Panc1 (cell line): ENCODE data around the gene ZNF557. TPM values are rescaled to one million over a fixed set of nuclear protein-coding genes. Genes with fewer than 3 reads are reported as not detected.

ENCODE experiments used
- ATAC-seq: fragments of 200-7000 bp; cut with Tn5 transposase; 2 replicates; pipeline ENCODE4 v1.9.1; 2020; ENCODE audit warnings: mild to moderate bottlenecking, moderate library complexity
- BruUV-seq: library from RNA; stranded (reverse); fragments of 400-500 nt; replicated peaks from 2 replicates; lab custom pipeline; 2021; lab: Mats Ljungman, UMichigan
- CTCF ChIA-PET: fragments of 300-600 bp; sonication (Branson Sonifier 250); formaldehyde crosslinking; loops from one replicate; lab custom pipeline; 2022; ENCODE audit warnings: antibody characterized with exemption; lab: Charles Lee
- POLR2A ChIA-PET: fragments of 300-600 bp; sonication (Branson Sonifier 250); formaldehyde crosslinking; loops from one replicate; lab custom pipeline; 2022; ENCODE audit warnings: antibody characterized with exemption; lab: Charles Lee
- DNase-seq: peaks from one replicate; pipeline ENCODE4 v3.0.0-alpha.2; 2010; ENCODE audit warnings: low read depth, low spot score
- H3K27ac ChIP-seq: 2 replicates; pipeline ENCODE4 v1.5.1; 2011; ENCODE audit warnings: mild to moderate bottlenecking, low read length, inconsistent platforms
- H3K27me3 ChIP-seq: fragments of 200-500 bp; sonication (Bioruptor generic); 2 replicates; pipeline ENCODE4 v1.6.0; 2014; ENCODE audit warnings: low read length, inconsistent platforms; ENCODE audit not compliant: control insufficient read depth, insufficient read depth
- H3K36me3 ChIP-seq: fragments of 200-500 bp; sonication (Bioruptor generic); 2 replicates; pipeline ENCODE4 v1.5.1; 2014; ENCODE audit warnings: inconsistent platforms, mild to moderate bottlenecking, low read length, moderate library complexity; ENCODE audit not compliant: control insufficient read depth, insufficient read depth
- H3K4me1 ChIP-seq: 2 replicates; pipeline ENCODE4 v1.5.1; 2011; ENCODE audit warnings: inconsistent platforms, mild to moderate bottlenecking, low read length, moderate library complexity; ENCODE audit not compliant: control insufficient read depth, insufficient read depth
- H3K4me3 ChIP-seq, 2 experiments: 2 replicates each; pipeline ENCODE4 v1.5.1; 2011 to 2012; ENCODE audit warnings: low read depth in 2 of 2, low read length in 2 of 2, mild to moderate bottlenecking in 2 of 2, inconsistent platforms in 1 of 2, moderate library complexity in 1 of 2
- H3K9me3 ChIP-seq: fragments of 200-500 bp; sonication (Bioruptor generic); 2 replicates; pipeline ENCODE4 v1.5.1; 2014; ENCODE audit warnings: low read depth, mild to moderate bottlenecking, inconsistent platforms, low read length, moderate library complexity; ENCODE audit not compliant: control insufficient read depth, insufficient read depth
- CTCF ChIP-seq: fragments of 450-650 bp; IDR thresholded peaks from 2 replicates; pipeline ENCODE4 v1.5.1; 2017; ENCODE audit warnings: mild to moderate bottlenecking
- POLR2AphosphoS5 ChIP-seq: IDR thresholded peaks from 2 replicates; pipeline ENCODE4 v1.6.1; 2012; ENCODE audit warnings: mild to moderate bottlenecking, low read depth, low read length, moderate library complexity
- SIN3A ChIP-seq: IDR thresholded peaks from 2 replicates; pipeline ENCODE4 v1.6.1; 2012; ENCODE audit warnings: low read depth, mild to moderate bottlenecking, low read length, moderate library complexity, borderline replicate concordance; ENCODE audit not compliant: insufficient read depth
- TCF7L2 ChIP-seq: IDR thresholded peaks from 2 replicates; pipeline ENCODE4 v1.6.1; 2011; ENCODE audit warnings: mild to moderate bottlenecking, low read depth, low read length, inconsistent platforms
- in situ Hi-C: cut with HindIII; loops from 2 replicates; pipeline ENCODE4 v1.10.0; 2016; ENCODE audit warnings: low sequenced_read_pairs, low pct_unique_long_range_greater_than_20kb
- intact Hi-C: fragments of 100-400 bp; cut with micrococcal nuclease; formaldehyde crosslinking; loops from one replicate; pipeline ENCODE4 v1.10.0; 2022; ENCODE audit not compliant: unreplicated experiment
- total RNA-seq: library from RNA; stranded (reverse); gene quantifications from one replicate; pipeline ENCODE4 v1.2.1, GENCODE V29; 2021; ENCODE audit not compliant: unreplicated experiment
- TF ChIP-seq, protein P1 (sequence below), 2 experiments: IDR thresholded peaks; 2 replicates each; pipeline ENCODE4 v1.6.1; 2011 to 2012; ENCODE audit warnings: low read depth in 2 of 2, control low read depth in 1 of 2, low read length in 1 of 2, mild to moderate bottlenecking in 1 of 2, moderate library complexity in 1 of 2; ENCODE audit not compliant: insufficient read depth in 1 of 2

The ZNF557 gene
- total RNA-seq, 1 experiment from 2014 or later = 7.6 TPM

DNA sequence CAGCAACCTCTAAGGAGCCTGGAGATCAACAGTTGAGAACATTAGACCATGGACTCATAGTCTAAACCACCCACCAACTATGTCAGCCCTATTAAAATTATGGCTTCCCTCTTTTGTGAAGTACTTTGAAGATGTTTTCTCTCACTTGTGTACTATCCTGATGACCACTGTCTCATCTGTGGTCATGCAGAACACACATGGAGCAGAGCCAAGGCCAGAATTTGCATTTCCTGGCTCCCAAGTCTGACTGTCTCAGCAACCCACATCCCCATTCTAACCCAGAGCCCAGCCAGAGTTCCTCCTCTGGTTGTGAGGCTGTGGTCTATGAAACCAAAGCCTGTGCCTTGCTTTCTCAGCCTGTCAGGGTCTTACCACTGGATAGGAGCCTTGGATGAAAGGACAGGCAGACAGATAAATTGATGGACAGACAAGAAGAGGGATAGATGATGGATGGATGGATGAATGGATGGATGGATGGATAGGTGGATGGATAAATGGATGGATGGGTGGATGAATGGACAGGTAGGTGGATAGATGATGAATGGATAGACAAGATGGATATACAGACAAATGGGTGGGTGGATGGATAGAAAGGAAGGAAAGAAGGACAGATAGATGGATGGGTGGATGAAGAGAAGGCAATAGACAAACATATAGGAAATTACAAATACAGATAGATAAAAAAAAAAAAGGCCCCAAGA lies 35.4 kb downstream of the ZNF557 start:
- intact Hi-C loops = no loop called here
- CTCF ChIA-PET = no interaction called here

DNA sequence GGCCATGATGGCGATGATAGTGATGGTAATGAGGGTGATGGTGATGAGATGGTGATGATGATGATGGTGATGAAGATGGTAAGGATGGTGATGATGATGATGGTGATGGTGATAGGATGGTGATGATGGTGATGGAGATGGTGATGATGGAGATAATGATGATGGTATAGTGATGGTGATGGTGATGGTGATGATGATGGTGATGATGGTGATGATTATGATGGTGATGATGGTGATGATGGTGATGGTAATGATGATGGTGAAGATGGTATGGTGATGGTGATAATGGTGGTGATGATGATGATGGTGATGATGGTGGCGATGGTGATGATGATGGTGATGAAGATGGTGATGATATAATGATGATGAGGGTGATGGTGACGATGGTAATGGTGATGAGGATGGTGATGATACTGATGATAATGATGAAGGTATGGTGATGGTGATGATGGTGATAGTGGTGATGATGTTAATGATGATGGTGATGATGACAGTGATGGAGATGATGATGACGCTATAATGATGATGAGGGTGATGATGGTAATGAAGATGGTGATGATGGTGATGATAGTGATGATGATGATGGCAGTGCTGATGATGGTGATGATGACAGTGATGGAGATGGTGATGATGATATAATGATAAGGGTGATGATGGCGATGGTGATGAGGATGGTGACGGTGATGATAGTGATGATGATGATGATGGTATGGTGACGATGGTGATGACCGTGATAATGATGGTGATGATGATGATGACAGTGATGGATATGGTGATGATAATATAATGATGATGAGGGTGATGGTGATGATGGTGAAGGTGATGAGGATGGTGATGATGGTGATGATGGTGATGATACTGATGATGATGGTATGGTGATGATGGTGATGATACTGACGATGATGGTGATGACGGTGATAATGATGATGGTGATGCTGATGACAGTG lies 37.5 kb downstream of the ZNF557 start:
- BruUV-seq = no TSS peak
- intact Hi-C loops = no loop called here

More for the DNA sequence above, 35.4 kb downstream of the ZNF557 start:
- POLR2A ChIA-PET = no interaction called here
- Histone ChIP-seq H3K4me3 (no peak overlapping the region), H3K27me3 (no peaks in the 10 kb centered on the region), H3K36me3 (no peaks in the 10 kb centered on the region), H3K27ac (no peak overlapping the region), H3K9me3 (no peaks in the 10 kb centered on the region), H3K4me1 (no peaks in the 10 kb centered on the region)
- ATAC-seq (no peak), DNase-seq (no peak)
- TF ChIP-seq CTCF = no peak
- TF ChIP-seq, protein P1, sequence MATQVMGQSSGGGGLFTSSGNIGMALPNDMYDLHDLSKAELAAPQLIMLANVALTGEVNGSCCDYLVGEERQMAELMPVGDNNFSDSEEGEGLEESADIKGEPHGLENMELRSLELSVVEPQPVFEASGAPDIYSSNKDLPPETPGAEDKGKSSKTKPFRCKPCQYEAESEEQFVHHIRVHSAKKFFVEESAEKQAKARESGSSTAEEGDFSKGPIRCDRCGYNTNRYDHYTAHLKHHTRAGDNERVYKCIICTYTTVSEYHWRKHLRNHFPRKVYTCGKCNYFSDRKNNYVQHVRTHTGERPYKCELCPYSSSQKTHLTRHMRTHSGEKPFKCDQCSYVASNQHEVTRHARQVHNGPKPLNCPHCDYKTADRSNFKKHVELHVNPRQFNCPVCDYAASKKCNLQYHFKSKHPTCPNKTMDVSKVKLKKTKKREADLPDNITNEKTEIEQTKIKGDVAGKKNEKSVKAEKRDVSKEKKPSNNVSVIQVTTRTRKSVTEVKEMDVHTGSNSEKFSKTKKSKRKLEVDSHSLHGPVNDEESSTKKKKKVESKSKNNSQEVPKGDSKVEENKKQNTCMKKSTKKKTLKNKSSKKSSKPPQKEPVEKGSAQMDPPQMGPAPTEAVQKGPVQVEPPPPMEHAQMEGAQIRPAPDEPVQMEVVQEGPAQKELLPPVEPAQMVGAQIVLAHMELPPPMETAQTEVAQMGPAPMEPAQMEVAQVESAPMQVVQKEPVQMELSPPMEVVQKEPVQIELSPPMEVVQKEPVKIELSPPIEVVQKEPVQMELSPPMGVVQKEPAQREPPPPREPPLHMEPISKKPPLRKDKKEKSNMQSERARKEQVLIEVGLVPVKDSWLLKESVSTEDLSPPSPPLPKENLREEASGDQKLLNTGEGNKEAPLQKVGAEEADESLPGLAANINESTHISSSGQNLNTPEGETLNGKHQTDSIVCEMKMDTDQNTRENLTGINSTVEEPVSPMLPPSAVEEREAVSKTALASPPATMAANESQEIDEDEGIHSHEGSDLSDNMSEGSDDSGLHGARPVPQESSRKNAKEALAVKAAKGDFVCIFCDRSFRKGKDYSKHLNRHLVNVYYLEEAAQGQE (IDR thresholded peaks at IDR 0.05; ENCODE audit: insufficient read depth in 1 of 2, low read depth in 2 of 2, low read length in 1 of 2) = no peak
- TF ChIP-seq TCF7L2 = no peak
- TF ChIP-seq SIN3A = no peak
- in situ Hi-C loops = no loop called here
- BruUV-seq = no TSS peak

More for the DNA sequence above, 37.5 kb downstream of the ZNF557 start:
- Histone ChIP-seq H3K27ac (no peak overlapping the region), H3K4me1 (no peaks in the 10 kb centered on the region), H3K27me3 (no peaks in the 10 kb centered on the region), H3K36me3 (no peaks in the 10 kb centered on the region), H3K4me3 (no peak overlapping the region), H3K9me3 (no peaks in the 10 kb centered on the region)
- in situ Hi-C loops = no loop called here
- DNase-seq = no peak
- CTCF ChIA-PET = no interaction called here
- POLR2A ChIA-PET = no interaction called here
- no peak for ATAC-seq
- TF ChIP-seq CTCF = no peak
- no peak for TF ChIP-seq SIN3A
- TF ChIP-seq POLR2AphosphoS5 = no peak
- TF ChIP-seq, protein P1 (IDR thresholded peaks at IDR 0.05; ENCODE audit: insufficient read depth in 1 of 2, low read depth in 2 of 2, low read length in 1 of 2) = no peak
- no peak for TF ChIP-seq TCF7L2
